Measurements from ENCODE around the gene FBXO22.

GRCh38 chr15:75928680-75929608 is 25.3 kb downstream of the FBXO22 start:
- TF ChIP-seq, protein P1, sequence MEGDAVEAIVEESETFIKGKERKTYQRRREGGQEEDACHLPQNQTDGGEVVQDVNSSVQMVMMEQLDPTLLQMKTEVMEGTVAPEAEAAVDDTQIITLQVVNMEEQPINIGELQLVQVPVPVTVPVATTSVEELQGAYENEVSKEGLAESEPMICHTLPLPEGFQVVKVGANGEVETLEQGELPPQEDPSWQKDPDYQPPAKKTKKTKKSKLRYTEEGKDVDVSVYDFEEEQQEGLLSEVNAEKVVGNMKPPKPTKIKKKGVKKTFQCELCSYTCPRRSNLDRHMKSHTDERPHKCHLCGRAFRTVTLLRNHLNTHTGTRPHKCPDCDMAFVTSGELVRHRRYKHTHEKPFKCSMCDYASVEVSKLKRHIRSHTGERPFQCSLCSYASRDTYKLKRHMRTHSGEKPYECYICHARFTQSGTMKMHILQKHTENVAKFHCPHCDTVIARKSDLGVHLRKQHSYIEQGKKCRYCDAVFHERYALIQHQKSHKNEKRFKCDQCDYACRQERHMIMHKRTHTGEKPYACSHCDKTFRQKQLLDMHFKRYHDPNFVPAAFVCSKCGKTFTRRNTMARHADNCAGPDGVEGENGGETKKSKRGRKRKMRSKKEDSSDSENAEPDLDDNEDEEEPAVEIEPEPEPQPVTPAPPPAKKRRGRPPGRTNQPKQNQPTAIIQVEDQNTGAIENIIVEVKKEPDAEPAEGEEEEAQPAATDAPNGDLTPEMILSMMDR (IDR thresholded peaks at IDR 0.05; ENCODE audit: insufficient read depth, low read length) = no peak
- TF ChIP-seq POLR2AphosphoS5 (IDR thresholded peaks at IDR 0.05; ENCODE audit: low read depth) = no peak

All from HL-60 (cell line).